Thyroid gland (tissue), 4 donors: ENCODE data around the gene SH3BGRL2.

ENCODE experiments used
- CTCF ChIP-seq, 6 experiments: fragments of 200-600 bp in 3 of 6; fragments of 450-650 bp in 3 of 6; sonication (generic) in 3 of 6; IDR thresholded peaks; one replicate each; pipeline ENCODE4 v1.5.1; 2016 to 2019; ENCODE audit warnings: antibody characterized with exemption in 6 of 6, mild to moderate bottlenecking in 2 of 6, inconsistent platforms in 1 of 6, moderate library complexity in 1 of 6
- POLR2A ChIP-seq, 2 donors: fragments of 450-650 bp; IDR thresholded peaks; one replicate each; pipeline ENCODE4 v1.6.1; 2017; ENCODE audit warnings: antibody characterized with exemption in 2 of 2, mild to moderate bottlenecking in 2 of 2, moderate library complexity in 1 of 2

GRCh38 chr6:79613912-79614311 lies 17.2 kb upstream of the SH3BGRL2 start:
- TF ChIP-seq CTCF (IDR thresholded peaks at IDR 0.05) = no peak
- no peak for TF ChIP-seq POLR2A (IDR thresholded peaks at IDR 0.05)
